PC-3 (cell line): ENCODE measurements around the gene TSPAN9.

Source experiments
- EZH2phosphoT487 ChIP-seq: fragments of 300-600 bp; sonication (generic); IDR thresholded peaks from 2 replicates; pipeline ENCODE4 v1.6.1; 2018; ENCODE audit warnings: mild to moderate bottlenecking, antibody characterized with exemption, low read length, borderline replicate concordance
- TF ChIP-seq, protein P1 (sequence below): fragments of 300-600 bp; sonication (generic); conservative IDR thresholded peaks from 2 replicates; pipeline ENCODE4 v1.5.1; 2017; ENCODE audit warnings: antibody characterized with exemption, low read depth, mild to moderate bottlenecking, low read length

- TF ChIP-seq, protein P1, sequence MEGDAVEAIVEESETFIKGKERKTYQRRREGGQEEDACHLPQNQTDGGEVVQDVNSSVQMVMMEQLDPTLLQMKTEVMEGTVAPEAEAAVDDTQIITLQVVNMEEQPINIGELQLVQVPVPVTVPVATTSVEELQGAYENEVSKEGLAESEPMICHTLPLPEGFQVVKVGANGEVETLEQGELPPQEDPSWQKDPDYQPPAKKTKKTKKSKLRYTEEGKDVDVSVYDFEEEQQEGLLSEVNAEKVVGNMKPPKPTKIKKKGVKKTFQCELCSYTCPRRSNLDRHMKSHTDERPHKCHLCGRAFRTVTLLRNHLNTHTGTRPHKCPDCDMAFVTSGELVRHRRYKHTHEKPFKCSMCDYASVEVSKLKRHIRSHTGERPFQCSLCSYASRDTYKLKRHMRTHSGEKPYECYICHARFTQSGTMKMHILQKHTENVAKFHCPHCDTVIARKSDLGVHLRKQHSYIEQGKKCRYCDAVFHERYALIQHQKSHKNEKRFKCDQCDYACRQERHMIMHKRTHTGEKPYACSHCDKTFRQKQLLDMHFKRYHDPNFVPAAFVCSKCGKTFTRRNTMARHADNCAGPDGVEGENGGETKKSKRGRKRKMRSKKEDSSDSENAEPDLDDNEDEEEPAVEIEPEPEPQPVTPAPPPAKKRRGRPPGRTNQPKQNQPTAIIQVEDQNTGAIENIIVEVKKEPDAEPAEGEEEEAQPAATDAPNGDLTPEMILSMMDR, result no peak
- TF ChIP-seq EZH2phosphoT487, result no peak
Observed at GRCh38 chr12:3125674-3126073, 48.5 kb downstream of the TSPAN9 start.
